GM19023 (cell line): ENCODE measurements around the gene PRDM12.

Source experiments
- ATAC-seq: cut with Tn5 transposase; IDR thresholded peaks from one replicate; pipeline ENCODE4 v1.9.1; 2021; ENCODE audit warnings: mild to moderate bottlenecking, moderate library complexity; ENCODE audit not compliant: unreplicated experiment

The PRDM12 gene

DNA sequence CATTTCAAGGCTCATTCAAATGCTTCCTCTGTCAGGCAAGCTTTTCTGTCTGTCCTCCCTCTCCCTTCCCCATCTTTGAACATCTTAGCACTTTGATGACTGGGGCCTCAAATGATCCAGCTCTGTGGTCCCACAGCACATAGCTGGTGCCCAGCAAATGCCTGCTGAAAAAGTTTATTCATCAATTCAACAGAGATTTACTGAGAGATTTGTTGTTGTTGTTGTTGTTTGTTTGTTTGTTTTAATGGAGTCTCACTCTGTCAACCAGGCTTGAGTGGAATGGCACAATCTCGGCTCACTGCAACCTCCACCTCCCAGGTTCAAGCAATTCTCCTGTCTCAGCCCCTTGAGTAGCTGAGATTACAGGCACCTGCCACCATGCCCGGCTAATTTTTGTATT, 23.2 kb downstream of the PRDM12 start:
- no peak for ATAC-seq

DNA sequence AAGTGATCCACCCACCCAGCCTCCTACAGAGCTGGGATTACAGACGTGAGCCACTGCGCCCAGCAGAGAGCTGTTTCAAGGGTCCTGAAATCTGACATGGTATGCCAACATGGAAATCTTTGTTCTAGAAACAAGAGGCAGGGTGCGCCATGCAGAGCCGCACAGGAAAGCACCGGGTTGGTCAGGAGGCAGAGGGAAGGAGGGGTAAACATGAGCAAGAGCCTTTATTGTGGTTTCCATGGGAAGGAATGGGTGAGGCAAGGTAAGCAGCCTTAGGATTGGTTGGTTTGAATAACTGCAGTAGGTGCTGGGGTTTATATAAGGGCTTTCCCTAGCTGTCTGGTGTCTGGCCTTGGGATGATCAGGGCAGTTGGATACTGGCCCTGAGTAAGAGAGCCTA, 23.7 kb downstream of the PRDM12 start:
- ATAC-seq = no peak

DNA sequence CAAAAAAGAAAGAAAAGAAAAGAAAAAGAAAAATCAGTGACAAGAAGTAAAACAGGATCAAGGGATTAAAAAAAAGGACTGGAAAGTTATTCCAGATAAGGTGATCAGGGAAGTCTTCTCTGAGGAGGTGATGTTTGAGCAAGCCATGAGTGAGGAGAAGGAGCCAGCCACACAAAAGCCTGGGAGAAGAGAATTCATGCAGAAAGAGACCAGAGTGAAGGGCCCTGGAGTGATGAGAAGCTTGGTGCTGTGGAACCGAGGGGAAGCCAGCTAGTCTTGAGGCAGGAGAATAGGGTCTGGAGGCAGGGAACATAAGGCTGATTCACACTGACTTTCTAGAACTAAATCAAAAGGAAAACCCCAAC, 25.2 kb downstream of the PRDM12 start:
- ATAC-seq = no peak

DNA sequence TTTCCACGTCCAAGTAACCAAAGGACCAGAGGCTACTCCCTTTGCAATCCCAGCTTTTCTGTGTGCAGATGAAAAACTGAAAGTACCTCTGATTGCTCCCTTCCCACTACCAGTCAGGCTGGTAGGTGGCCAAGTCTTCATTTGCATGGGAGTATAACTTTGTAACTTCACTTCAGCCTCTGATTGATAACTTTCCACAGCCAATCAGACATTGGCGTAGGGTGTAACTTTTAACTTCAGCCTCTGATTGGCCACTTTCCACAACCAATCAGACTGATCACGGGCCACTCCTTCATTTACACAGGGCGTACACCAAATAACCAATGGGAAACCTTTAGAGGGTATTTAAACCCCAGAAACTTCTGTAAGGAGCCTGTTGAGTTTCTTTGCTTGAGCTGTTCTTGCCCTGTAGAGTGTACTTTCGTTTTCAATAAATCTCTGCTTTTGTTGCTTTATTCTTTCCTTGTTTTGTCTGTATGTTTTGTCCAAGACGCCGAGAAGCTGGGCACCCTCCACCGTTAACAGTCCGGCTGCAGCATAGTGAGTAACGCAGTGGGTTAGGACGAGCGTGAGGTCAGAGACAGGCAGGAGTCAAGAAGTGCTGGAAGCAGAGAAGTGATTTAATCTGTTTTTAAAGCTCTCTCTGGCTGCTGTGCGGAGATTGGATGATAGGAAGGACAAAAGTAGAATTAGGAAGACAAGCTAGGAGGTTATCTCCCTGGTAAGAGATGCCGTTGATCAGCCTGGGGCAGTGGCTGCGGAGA, 25.7 kb downstream of the PRDM12 start:
- no peak for ATAC-seq

DNA sequence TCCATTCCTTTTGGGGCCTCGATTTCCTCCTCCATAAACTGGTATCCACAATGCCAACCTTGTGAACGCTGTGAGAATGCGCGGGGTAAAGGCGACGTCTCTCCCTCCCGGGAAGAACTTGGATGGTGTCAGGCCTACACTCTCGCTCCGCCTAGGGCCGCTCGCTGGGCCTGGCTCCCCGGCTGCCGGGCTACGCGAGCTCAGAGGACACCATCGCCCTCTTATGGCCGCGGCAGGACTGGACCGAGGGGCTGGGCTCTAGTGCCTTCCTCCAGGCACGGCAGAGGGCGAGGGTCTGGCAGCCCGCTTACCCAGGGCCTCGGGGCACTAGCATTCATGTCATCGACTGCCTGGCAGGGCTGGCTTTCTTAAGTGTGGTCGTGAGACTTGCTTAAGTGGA, 27.9 kb downstream of the PRDM12 start:
- no peak for ATAC-seq

DNA sequence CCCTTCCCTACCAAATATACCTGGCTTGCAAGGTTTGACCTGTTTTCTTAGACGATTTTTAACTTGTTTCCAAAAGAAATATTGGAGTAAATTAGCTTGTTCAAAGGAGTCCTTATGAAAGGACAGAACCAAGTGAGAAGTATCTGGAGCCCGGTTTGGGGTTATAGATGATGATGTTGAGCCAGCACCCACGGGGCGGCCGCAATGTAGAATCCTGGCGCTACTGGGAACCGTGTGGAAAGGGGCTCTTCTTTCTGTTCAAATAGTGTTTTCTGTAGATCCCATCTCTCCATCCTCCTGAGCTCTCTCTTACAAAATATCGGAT, 28.7 kb downstream of the PRDM12 start:
- no peak for ATAC-seq

DNA sequence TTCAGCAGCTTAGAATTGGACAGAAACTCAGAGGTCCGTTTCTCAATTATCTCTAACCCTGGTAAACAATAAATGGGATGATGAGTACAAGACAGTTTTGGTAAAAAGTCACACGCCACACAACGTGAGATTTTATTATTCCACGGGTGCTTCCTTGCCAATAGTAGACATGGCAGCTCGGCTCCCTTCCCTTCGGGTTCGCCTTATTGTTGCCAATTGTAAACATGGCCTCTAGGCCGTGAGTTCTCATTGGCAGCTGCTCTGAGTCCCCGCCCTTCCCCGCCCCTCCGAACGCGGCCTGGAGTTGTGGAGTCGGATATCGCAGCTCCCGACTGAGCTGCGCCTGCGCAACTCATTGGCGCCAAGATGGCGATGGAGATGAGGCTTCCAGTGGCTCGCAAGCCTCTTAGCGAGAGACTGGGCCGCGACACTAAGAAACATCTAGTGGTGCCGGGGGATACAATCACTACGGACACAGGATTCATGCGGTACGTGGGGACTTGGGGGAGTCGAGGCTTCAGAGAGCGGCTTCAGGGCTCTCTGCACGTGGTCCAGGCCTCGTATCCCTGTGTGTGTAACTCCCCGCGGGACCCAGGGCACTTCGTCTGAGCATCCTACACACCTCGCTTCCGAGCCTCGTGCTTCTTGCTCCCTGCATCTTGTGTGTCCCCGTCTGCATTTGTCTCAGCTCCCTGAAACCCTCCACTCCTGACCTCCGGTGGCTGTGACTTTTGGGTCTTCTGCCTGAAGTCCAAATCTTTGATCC, 29.2 kb downstream of the PRDM12 start, which contains the start of gene EXOSC2:
EXOSC2 (plus strand) TSS at position 355 of the 766 bp plus-strand sequence; CDS start at position 367, 12 bp downstream.
- peak; percentile 91 for ATAC-seq

DNA sequence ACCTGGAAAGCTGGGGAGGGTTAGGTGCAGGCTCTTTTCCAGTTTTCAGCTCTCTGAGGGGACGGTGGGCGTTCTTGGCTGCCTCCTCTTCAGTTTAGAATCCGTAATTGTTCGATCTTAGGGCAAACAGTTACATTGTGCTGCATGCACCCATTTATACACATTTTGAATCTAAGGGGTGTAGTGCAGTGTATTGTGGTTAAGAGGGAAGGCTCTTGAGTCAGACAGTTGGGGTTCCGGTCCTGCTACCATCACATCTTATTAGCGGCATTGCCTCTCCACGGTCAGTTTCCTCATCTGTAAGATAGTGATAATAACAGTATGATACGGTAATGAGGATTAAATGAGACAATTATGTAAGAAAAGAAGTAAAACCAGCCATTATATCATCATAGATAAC, 29.8 kb downstream of the PRDM12 start:
- no peak for ATAC-seq

DNA sequence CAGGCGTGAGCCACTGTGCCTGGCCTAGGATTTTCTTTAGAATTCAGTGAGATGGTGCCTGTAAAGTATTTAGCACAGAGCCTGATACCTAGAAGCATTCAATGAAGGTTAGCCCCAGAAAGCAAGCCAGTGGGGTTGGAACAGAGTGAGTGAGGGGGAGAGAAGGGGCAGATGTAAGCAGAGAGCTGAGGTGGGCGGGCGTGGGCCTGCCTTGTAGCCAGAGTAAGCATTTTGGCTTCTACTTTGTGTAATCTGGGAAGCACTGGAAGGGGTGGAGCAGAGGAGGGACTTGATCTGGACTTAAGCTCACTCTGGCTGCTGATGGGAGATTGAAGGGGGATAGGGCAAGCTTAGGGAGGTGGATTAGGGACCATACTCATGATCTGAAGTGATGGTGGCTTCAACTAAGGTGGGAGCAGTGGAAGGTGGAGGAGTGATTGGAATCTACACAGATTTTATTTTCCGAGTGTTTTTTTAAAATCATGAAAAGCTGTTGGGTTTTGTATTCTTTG, 31.8 kb downstream of the PRDM12 start:
- no peak for ATAC-seq

DNA sequence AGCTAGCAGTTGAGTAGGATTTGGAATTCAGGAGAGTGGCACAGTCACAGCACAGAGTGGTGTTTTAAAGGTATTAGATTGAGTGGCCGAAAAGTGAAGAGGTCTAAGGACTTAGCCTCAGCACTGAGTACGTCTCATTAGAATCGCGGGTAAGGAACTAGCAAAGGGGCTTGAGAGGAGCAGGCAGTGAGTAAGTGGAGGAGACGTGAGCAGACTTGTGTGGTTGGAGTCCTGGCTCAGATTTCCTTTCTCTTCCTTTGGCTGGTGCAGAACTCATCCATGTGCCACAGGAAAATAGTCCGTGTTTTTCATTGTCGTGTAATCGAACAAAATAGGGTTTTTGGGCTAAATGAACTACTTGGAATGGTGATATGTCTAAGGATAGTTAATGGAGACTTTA, 32.6 kb downstream of the PRDM12 start:
- ATAC-seq = no peak

DNA sequence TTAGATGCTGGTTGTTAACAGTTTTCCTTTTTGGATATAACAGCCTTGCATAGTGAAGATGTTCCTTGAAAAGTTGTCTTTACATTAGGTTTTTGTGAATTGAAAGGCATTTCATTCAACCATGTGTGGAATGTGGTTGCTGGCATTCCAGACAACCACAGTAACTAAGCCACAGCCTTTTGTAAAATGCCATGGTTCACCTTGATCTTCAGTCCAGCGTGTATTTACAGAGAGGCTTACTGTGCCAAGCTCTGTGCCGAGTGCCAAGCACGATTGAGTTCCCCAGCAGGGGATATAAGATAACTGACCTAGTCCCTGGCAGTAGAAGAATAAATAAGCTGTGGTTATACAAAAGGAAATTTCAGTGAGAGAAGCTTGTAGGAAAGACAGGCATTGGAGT, 34.1 kb downstream of the PRDM12 start:
- ATAC-seq = no peak

DNA sequence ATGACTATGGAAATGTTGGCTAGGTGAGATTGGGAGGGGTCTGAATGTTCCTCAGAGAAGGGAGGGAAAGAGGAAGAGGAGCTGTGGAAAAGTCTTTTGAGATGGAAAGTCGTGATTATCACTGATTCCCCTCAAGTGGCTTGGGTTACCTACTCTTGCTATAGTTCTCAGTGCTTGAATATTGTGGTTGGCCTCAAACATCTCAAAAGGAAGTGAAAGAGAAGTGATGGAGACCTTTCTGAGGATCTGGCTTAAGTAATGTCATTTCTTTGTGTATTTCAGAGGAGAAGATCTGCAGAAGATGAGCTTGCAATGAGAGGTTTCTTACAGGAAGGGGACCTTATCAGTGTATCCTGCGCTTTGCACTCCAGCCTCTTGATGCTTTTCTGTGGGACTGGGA, 34.7 kb downstream of the PRDM12 start:
- no peak for ATAC-seq

DNA sequence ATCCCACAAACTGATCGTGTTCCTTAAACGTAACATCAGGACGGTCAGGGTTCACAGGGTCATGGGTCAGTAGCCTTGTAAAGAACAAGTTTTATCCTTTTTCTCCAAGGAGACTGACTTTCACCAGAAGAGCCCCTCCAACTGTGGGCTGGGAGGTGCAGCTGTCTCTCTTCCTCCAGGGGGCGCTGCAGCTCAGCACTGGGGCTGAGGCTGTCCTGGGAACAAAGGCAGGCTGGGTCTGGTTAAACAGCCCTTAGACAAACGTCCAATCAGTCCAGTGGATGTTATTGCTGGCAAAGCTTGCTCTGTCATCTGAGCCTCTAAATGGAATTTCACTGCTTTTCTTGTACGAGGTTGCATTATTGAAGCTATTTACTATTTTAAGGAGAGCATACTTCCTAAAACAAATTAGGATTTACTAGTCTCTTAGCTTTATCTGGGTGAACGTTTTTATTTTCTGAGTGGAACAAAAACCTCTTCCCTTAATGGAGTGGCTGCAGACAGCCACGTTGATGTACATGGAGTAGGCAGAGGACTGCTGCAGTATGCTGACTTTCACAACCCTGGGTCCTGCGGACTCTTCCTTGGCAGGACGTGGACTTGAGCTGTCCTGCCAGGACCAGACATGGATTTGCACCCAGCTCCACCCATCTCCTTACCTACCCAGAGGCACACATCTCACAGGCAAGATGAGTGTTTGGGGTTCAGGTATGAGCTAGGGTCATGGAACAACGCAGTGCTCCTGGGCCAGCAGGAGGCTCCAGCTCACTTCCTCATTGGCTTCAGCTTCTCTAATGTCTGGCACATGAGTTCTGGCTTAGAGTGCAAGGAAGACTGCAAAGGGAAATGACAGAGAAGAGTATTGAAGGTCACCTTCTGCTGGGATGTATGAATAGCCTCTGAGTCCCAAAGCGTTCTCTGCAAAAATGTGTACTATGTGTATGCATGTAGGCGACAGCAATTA, 36.9 kb downstream of the PRDM12 start:
- ATAC-seq = no peak

DNA sequence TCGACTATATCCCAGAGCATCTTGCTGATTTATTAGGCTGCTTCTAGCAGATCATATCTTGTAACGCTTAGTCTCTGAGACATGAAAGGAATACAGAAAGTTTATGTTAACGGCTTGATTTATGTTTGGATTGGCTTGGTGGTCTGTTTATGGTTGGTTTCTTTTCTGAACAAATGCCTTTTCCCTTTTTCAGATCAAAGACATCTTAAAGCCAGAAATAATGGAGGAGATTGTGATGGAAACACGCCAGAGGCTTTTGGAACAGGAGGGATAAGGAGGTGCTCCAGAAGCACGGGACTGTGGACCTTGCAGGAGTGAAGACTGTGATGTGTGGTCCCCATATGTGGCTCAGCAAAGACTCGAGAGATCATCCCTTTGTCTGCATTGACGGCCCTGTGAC, 39.1 kb downstream of the PRDM12 start:
- no peak for ATAC-seq

DNA sequence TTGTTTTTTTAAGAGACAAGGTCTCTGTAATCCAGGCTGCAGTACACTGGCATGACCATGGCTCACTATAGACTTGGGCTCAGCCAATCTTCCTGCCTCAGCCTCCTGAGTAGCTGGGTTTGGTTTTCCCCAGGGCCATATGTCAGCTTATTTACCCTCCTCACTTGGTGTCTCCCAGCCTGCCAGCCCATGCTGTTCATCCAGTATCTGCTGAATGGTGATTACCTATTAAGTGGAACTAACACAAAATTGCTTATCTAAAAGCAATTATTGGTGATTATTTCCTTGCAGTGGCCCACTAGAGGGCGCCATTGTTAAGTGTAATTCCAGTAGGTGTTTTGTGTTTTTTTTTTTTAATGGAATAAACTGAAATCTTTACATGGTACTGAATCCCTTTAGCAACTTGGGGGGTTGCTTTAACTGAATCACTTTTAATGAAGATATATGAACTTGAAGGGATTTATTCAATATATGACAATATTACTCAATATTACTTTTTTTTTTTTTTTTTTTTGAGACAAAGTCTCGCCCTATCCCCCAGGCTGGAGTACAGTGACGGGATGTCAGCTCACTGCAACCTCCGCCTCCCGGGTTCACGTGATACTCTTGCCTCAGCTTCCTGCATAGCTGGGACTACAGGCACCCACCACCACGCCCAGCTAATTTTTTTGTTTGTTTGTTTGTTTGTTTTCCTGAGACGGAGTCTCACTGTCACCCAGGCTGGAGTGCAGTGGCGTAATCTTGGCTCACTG, 43.0 kb downstream of the PRDM12 start:
- no peak for ATAC-seq

DNA sequence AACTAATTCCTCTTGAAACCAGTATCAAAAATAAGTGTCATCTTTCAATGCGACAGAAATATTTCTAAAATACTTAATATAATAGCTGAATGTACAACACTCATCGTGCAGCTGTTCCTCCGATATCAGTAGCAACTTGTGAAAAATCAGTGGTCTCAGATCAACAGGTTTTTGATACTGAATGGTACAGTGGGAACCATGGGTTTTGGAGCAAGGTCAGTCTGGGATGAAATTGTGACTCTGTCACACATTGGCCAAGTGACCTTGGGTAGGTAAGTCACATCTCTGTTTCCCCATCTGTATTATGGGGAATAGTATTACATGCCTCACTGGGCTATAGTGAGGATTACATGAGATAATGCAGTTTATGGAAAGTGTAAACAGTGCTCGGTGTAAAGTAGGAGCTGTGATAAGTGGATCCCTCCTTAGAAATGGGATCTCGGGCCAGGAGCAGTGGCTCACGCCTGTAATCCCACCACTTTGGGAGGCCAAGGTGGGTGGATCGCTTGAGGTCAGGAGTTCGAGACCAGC, 46.5 kb downstream of the PRDM12 start:
- no peak for ATAC-seq

DNA sequence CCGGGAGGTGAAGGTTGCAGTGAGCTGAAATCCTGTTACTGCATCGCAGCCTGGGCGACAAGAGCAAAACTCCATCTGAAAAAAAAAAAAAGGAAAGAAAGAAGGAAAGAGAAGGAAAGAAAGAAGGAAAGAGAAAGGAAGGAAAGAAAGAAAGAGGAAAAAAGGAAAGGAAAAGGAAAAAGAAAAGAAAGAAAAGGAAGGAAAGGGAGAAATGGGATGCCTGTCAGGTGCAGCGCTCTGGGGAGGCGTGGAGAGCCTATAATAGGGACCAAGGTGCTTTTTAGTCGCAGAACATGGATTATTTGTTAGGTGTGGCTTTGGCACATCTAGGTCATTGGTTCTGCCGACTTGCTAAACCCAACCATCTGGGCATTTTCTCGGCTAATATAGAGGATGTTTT, 47.1 kb downstream of the PRDM12 start:
- ATAC-seq = no peak

DNA sequence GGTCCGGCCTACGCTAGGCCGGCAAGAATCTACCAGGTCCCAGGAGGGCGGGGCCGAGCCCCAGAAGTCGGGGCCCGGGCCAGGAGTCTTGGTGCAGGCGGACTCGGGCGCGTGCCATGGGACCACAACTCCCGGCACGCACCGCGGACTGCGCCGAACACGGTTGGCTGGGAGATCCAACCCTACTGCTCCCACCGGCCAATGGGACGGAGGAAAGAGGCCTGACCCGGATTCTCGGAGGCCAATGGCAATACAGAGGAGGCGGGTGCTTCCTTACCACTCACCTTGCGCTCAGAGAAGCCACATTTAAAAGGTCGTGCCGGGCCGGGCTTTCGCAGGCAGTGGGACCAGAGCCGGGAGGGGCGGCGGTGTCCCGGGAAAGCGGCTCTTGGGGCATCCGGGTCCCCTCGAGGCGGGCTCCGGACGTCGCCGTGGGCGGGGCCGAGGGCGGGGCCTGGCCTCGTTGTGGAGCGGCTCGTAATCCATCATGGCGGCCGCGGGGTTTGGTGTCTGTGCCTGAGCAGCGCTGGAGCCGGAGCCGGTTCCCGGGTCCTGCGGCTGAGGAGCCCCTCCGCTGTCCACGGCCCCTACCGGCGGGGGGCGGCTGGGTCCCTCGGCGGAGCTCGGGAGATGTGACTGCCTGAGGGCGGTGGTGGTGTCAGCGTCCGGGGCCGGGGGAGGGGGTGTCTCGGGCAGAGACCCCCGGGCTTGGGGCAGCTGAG, 48.3 kb downstream of the PRDM12 start:
- ATAC-seq = peak; percentile 94

DNA sequence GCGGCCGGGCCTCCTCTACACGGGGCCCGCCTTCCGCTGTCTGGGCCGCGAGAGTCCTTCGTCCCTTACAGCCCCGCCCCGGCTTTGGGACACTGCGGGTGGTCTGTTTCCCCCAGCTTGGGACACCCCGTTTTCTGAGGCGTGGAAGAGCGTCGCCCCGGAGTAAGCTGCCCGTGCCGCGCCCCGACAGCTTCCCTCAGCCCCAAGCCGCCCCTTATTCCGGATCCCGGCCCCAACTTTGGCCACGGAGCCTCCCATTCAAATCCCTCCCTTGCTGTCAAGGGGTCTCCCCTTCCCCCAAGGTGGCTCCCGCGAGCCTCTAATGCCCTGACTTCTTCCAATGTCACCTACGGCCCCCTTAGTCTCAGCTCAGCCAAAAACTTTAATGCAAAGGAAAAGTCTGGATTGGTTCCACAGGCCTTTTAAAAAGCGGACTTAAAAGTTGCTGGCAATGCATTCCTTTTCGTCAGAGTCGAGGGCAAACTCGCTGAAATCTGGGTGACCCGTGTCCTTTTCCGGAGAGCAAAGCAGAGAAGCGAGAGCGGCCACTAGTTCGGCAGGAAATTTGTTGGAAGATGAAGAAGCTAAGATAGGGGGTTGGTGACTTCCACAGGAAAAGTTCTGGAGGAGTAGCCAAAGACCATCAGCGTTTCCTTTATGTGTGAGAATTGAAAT, 49.0 kb downstream of the PRDM12 start:
- peak; percentile 9 for ATAC-seq
